ENCODE measurements around the gene PNRC1.

Gene PNRC1

GRCh38 chr6:89087881-89088280 lies 7.3 kb downstream of the PNRC1 start:
- DNase-seq (ENCODE audit: low read depth) = no peak
- no peak overlapping the region for H3K4me3 ChIP-seq (ENCODE audit: control insufficient read depth, low read depth, low read length)
- TF ChIP-seq, protein P1, sequence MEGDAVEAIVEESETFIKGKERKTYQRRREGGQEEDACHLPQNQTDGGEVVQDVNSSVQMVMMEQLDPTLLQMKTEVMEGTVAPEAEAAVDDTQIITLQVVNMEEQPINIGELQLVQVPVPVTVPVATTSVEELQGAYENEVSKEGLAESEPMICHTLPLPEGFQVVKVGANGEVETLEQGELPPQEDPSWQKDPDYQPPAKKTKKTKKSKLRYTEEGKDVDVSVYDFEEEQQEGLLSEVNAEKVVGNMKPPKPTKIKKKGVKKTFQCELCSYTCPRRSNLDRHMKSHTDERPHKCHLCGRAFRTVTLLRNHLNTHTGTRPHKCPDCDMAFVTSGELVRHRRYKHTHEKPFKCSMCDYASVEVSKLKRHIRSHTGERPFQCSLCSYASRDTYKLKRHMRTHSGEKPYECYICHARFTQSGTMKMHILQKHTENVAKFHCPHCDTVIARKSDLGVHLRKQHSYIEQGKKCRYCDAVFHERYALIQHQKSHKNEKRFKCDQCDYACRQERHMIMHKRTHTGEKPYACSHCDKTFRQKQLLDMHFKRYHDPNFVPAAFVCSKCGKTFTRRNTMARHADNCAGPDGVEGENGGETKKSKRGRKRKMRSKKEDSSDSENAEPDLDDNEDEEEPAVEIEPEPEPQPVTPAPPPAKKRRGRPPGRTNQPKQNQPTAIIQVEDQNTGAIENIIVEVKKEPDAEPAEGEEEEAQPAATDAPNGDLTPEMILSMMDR (IDR thresholded peaks at IDR 0.05; ENCODE audit: control insufficient read depth, insufficient read depth, low read depth, low read length, missing control alignments) = no peak

DNA sequence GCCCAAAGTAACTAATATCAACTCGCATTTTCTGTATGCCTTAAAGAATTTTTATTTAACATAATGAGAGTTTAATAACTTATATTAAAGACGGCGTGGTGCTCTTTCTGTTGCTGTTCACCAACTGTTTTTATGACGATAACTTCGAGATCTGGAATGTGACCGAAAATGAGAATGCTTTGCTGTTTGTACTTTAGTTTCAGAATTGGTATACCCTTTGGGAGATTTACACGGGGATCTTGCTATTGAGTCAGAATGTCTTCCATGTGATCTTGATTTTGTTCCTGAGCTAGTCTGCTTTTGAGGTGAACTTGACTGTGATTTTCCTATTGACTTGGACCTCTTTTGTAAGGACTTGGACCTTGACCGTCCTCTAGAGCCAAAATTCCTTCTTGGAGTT lies 17.9 kb downstream of the PNRC1 start:
- no peak for DNase-seq (ENCODE audit: low read depth)
- no peak overlapping the region for H3K4me3 ChIP-seq (ENCODE audit: control insufficient read depth, low read depth, low read length)
- TF ChIP-seq, protein P1 (IDR thresholded peaks at IDR 0.05; ENCODE audit: control insufficient read depth, insufficient read depth, low read depth, low read length, missing control alignments) = no peak

- H3K4me3 ChIP-seq (ENCODE audit: control insufficient read depth, low read depth, low read length) = no peak overlapping the region
- TF ChIP-seq, protein P1 (IDR thresholded peaks at IDR 0.05; ENCODE audit: control insufficient read depth, insufficient read depth, low read depth, low read length, missing control alignments) = no peak
- no peak for DNase-seq (ENCODE audit: low read depth)
Observed at GRCh38 chr6:89100114-89100513, 19.6 kb downstream of the PNRC1 start.

- no peak overlapping the region for H3K4me3 ChIP-seq (ENCODE audit: control insufficient read depth, low read depth, low read length)
- TF ChIP-seq, protein P1 (IDR thresholded peaks at IDR 0.05; ENCODE audit: control insufficient read depth, insufficient read depth, low read depth, low read length, missing control alignments) = no peak
- no peak for DNase-seq (ENCODE audit: low read depth)
Observed at GRCh38 chr6:89110284-89110683, 29.7 kb downstream of the PNRC1 start.

- TF ChIP-seq, protein P1 (IDR thresholded peaks at IDR 0.05; ENCODE audit: control insufficient read depth, insufficient read depth, low read depth, low read length, missing control alignments) = no peak
- DNase-seq (ENCODE audit: low read depth) = no peak
- no peak overlapping the region for H3K4me3 ChIP-seq (ENCODE audit: control insufficient read depth, low read depth, low read length)
Observed at GRCh38 chr6:89111933-89112332, 31.4 kb downstream of the PNRC1 start.

DNA sequence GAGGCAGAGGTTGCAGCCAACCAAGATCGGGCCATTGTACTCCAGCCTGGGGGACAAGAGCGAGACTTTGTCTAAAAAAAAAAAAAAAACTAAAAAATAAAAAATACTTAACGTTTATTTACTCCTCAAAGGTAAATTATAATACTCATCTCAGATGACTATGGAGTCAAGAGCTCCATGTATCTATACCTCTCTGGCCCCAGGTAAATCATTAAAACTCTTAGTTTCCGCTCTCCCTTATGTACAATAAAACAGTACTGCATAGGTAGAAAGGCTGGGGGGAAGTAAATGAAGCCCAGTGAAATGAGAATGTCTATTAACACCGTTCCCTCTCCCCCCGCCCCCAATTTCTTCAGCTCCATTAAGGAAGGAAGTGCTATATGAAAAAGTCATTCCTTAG lies 36.2 kb downstream of the PNRC1 start:
- TF ChIP-seq, protein P1 (IDR thresholded peaks at IDR 0.05; ENCODE audit: control insufficient read depth, insufficient read depth, low read depth, low read length, missing control alignments) = no peak
- H3K4me3 ChIP-seq (ENCODE audit: control insufficient read depth, low read depth, low read length) = no peak overlapping the region
- DNase-seq (ENCODE audit: low read depth) = no peak

Measured in AG09309 (cell line).